HG03432 (cell line): ENCODE measurements around the gene ZNF273.
"Not testable (repeated sequence)": the region's sequence is repeated elsewhere in the genome, so short reads cannot be mapped to it uniquely, and the experiment has no call there.

Experiments
- ATAC-seq: cut with Tn5 transposase; IDR thresholded peaks from one replicate; pipeline ENCODE4 v1.9.1; 2021; ENCODE audit warnings: mild to moderate bottlenecking, moderate library complexity; ENCODE audit not compliant: unreplicated experiment

ZNF273 gene

DNA sequence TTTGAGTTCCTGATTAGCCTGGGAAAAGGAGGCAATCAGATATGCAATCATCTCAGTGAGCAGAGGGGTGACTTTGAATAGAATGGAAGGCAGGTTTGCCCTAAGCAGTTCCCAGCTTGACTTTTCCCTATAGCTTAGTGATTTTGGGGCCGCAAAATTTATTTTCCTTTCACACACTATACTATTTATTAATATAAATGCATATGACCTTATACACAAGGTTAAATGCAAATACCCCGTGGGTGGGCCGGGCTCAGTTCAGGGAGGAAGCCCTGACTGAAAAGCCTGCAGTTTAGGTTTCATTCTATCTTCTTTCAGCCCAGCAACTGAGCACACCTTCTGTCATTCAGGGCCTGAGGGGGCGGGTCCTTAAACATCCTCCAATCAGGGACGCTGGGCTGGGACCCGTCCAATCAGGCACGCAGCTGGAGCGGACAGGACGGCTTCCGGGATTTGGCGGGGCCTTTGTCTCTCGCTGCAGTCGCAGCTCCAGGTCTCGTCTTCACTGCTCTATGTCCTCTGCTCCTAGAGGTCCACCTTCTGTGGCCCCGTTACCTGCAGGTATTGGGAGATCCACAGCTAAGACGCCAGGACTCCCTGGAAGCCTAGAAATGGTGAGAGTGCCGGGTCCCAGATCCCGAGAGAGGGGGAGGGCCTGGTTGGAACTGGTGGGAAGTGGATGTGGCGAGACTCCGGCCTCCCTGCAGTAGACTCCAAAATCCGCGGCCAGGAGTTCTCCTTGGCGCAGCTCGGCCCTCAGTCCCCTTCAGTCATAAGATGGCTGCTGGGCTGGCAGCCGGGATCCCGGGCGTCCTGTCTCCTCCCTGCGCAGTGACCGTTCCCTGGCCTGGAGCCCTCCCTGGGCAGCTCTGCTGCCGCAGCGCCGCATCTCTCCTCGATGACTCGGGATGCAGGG lies at the start of gene ZNF273:
TSS of gene ZNF273 (plus strand) at position 468 of the 916 bp plus-strand sequence. CDS start at position 513, 45 bp downstream.
- ATAC-seq, result peak; percentile 99

DNA sequence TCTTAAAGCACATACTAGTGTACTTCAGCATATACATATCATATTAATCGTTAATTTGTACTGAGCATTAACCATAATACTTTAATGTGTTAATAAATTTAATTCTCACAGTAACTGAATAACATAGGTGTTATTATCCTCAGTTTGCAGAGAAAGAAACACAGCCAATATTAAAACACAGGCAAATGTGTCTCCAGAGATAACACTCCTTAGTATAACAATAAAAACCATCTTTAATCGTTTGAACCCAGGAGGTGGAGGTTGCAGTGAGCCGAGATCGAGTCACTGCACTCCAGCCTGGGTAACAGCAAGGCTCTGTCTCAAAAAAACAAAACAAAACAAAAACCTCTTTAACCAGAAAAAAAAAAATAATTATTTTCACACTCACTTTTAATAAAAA lies 49.4 kb upstream of the ZNF273 start:
- ATAC-seq, result no peak

DNA sequence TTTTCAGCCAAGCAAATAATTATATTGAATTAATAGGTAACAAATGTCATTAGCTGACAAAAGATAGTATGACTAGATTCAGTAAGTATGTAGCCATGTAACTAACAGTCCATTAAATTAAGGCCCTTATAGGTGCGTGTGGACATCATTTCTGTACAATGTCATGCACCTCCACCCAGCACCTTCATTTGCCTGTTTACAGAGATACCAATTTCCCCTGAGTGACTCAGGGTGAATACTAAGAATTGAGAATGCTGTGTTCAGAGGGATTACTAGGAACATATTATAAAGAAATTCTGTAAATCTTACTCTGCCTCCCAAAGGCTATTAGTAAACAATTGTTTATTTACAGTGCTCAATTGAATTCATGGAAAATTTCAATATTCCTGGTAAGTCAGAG lies 48.1 kb upstream of the ZNF273 start:
- ATAC-seq, result no peak

- no peak for ATAC-seq
Observed at GRCh38 chr7:64863021-64863420, 40.1 kb upstream of the ZNF273 start.

DNA sequence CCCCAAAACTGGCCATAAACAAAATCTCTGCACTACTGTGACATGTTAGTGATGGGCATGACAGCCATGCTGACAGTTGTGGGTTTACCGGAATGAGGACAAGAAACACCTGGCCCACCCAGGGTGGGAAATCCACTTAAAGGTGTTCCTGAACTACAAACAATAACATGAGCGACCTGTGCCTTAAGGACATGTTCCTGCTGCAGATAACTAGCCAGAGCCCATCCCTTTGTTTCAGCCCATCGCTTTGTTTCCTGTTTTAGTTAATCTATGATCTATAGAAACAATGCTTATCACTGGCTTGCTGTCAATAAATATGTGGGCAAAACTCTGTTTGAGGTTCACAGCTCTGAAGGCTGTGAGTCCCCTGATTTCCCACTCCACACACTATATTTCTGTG lies 39.5 kb upstream of the ZNF273 start:
- not testable (repeated sequence) for ATAC-seq

DNA sequence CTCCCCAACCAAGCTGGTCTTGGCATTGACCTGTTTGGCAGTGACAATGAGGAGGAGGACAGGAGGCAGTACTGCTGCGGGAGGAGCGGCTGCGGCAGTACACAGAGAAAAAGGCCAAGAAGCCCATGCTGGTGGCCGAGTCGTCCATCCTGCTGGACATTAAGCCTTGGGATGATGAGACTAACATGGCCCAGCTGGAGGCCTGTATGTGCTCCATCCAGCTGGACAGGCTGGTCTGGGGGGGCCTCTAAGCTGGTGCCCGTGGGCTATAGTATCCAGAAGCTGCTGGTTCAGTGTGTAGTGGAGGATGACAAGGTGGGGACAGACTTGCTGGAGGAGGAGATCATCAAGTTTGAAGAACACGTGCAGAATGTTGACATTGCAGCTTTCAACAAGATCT lies 39.1 kb upstream of the ZNF273 start:
- no peak for ATAC-seq

- ATAC-seq, result no peak
Observed at GRCh38 chr7:64867863-64868440, 35.1 kb upstream of the ZNF273 start.

DNA sequence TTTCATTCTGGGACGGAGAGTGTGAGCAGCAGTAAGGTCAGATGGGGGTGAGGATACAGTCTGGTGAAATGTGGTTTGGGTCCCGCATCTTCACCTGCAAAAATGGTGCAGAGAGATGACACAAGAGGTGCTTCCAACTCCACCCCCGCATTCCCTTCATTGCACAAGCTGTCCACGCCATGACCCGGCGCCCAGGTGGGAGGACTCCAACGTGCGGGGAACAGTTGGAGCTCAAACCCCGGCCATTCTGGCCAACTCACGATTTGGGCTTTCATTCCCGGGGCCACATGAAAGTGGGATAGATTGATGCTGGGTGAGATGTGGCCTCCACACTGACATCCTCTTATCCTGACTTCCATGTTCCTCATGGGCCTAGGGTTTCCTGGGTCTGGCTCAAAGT lies 34.6 kb upstream of the ZNF273 start:
- no peak for ATAC-seq

- no peak for ATAC-seq
Observed at GRCh38 chr7:64869121-64869725, 33.9 kb upstream of the ZNF273 start.

DNA sequence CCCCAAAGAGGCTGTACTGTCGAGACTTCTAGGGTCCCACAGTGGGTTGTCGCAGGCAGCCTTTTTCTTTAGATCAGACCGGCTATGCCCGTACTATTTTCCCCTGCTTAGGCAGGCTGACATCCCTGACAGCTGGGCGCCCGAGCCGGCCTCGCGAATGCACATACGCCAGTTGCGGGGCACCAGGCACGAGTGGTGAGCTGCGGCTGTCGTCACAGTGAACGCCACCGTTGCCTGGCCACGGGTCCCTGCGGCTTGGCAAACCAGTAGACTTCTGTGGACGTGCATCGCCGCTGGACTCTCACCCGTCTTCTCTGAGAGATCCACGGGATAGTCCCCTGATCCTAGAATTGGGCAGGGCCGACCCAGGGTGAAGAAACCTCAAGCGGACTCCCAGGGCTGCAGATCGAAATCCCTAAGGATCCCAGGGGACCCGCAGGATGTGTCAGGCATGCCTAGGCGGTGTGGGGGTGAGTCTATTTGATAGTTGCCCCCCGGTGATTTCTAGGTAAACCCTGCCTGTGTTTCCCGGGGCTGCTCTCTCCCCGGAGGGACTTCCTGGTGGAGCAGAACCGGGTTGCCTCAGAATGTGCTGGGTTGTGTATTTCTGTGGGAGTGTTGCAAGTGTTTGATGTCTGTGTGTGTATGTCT lies 33.0 kb upstream of the ZNF273 start:
- ATAC-seq, result no peak

DNA sequence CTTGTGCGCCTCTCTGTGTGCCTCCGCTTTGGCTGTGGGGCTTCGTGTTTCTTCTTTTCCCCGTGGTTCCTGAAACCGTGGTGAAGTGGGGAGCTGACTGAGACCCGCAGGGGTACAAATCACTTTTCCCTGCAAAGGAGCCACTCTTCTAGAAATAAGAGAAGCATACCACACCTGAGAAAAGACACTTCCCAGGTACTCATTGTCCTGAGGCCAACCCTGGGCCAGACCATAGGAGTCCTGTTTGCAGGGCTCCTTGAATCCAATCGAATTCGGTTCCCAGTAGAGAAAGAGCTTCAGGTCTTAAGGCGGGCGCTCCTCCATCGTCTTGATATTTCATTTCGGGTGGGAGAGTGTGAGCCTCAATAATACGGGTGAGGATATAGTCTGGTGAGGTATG lies 32.4 kb upstream of the ZNF273 start:
- no peak for ATAC-seq

DNA sequence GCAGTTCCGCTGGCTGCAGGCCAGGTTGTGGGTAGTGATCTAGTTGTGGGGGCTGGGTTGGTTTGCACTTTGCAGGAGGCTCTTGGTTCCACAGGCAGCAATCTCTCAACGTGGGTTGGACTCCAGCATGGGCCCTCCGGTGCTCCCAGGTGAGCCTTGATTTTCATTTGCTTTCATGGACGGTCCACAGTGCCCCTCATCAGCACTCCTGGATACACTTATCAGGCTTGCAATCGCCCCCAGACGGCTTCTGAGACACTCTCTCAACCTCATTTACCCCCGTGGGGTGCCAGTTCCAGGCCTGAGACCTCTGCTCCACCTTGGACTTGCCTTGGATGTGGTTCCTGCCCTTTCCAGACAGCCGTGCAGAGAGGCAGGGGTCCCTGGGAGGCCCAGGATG lies 31.3 kb upstream of the ZNF273 start:
- no peak for ATAC-seq

DNA sequence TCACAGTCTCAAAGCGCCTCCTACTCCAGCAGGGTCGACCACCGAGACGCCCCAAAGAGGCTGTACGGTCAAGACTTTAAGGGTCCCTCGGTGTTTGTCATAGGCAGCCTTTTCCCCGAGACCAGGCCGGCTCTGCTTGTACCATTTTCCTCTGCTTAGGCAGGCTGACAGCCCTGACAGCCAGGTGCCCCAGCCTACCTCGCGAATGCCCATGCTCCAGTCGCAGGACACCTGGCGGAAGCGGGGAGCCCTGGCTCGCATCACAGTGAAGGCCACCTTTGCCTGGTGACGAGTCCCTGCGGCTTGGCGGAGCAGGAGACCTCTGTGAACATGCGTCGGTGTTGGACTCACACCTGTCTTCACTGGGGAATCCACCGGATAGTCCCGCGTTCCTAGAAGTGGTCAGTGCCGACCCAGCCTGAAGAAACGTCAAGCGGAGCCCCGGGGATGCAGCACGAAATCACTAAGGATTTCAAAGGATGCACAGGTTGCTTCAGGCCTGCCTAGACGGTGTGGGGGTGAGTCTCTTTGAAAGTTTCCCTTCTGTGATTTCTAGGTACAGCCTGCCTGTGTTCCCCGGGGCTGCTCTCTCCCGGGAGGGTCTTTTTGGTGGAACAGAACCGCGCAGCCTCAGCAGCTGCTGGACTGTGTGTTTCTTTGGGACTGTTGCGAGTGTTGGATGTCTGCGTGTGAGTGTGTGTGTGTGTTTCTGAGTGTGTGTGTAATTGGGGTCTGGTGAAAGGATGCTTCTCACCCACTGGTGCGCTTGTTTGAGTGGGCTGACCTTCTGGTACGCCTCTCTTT lies 30.5 kb upstream of the ZNF273 start:
- ATAC-seq, result no peak

DNA sequence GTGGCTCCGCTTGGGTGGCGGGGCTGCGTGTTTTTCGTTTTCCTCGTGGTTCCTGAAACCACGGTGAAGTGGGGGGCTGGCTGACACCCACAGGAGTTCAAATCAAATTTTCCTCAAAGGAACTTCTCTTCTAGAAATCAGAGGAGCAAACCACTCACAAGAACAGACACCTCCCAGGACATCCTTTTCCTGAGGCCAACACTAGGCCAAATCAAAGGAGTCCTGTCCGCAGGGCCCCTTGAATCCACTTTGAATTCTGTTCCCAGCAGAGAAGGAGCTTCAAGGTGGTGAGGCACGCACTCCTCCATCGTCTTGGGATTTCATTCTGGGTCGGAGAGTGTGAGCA lies 29.9 kb upstream of the ZNF273 start:
- no peak for ATAC-seq

DNA sequence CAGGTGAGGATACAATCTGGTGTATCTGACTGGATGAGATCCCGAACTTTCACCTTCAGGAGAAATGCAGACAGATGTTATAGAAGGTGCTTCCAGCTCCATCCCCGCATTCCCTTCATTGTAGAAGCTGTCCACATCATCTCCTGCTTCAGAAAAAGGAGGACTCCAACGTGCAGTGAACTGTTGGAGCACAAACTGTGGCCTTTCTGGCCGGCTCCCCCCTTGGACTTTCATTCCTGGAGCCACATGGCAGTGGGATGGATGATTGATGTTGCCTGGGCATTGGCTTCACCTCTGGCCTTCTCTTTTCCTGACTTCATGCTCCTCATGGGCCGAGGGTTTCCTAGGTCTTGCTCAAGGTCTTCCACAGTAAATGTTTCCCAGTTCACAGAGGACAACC lies 29.6 kb upstream of the ZNF273 start:
- no peak for ATAC-seq

DNA sequence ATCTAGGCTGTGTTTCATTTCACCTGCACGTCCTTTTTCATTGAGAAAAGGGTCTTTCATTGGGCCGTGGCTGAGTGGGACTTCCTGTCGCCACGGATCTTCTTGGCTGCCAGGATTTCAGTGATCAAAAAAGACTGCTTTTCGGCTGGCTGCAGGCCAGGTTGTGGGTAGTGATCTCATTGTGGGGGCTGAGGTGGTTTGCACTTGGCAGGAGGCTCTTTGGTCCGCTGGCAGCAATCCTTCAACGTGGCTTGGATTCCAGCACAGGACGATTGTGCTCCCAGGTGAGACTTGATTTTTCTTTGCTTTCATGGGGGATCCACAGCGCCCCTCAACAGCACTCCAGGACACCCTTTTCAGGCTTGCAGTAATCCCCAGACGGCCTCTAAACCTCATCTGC lies 29.0 kb upstream of the ZNF273 start:
- ATAC-seq, result no peak

GRCh38 chr7:64874562-64875250 lies 28.4 kb upstream of the ZNF273 start:
- ATAC-seq, result no peak

DNA sequence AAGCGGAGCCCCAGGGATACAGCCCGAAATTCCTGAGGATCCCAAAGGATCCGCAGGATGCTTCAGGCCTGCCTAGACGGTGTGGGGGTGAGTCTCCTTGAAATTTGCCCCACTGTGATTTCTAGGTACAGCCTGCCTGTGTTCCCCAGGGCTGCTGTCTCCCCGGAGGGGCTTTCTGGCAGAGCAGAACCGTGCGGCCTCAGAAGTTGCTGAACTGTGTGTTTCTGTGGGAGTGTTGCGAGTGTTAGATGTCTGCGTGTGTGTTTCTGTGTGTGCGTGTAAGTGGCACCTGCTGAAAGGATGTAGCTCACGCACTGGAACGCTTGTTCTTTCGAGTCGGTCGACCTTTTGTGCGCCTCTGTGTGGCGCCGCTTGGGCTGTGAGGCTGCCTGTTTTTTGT lies 27.8 kb upstream of the ZNF273 start:
- no peak for ATAC-seq

DNA sequence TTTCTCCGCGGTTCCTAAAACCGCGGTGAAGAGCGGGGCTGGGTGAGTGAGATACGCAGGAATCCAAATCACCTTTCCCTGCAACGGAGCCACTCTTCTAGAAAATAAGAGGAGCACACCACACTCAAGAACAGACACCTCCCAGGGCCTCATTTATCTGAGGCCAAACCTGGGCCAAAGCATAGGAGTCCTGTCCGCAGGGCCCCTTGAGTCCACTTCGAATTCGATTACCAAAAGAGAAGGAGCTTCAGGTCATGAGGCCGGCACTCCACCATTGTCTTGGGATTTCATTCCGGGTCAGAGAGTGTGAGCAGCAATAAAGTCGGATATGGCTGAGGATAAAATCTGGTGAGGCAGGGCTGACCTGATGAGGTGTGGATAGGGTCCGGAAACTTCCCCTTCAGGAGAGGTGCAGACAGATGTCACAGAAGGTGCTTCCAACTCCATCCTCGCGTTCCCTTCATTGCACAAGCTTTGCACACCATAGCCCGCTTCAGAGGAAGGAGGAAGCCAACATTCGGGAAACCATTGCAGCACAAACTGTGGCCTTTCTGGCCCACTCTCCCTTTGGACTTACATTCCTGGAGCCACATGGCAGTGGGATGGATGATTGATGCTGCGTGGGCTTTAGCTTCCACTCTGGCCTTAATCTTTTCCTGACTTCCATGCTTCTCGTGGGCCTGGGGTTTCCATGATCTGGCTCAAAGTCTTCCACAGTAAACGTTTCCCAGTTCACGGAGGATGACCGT lies 27.2 kb upstream of the ZNF273 start:
- no peak for ATAC-seq
